ENCODE measurements around the gene MRC1. TPM values are rescaled to one million over a fixed set of nuclear protein-coding genes. Genes with fewer than 3 reads are reported as not detected.
"Not testable (repeated sequence)": the region's sequence is repeated elsewhere in the genome, so short reads cannot be mapped to it uniquely, and the experiment has no call there.

Gene MRC1
- total and polyA plus RNA-seq, 2 donors from 2014 or later, result 3.4 to 67.8 TPM

GRCh38 chr10:17921378-17921777, 112.2 kb downstream of the MRC1 start:
- no peak for FAIRE-seq

GRCh38 chr10:17923728-17924127, 114.6 kb downstream of the MRC1 start:
- FAIRE-seq (no peak), DNase-seq (peak in 1 of 5 donors; percentile 6)
- Histone ChIP-seq H3K27me3 (ENCODE audit: control insufficient read depth, insufficient read depth, low read length) (no peaks in the 10 kb centered on the region), H3K36me3 (ENCODE audit: control insufficient read depth in 2 of 3, insufficient read depth in 3 of 3, low read length in 3 of 3) (no peaks in the 10 kb centered on the region), H3K4me3 (ENCODE audit: low read length in 3 of 3) (no peak overlapping the region), H3K9ac (ENCODE audit: low read length in 3 of 3) (no peak overlapping the region), H3K27ac (ENCODE audit: low read depth in 2 of 2, low read length in 2 of 2) (no peak overlapping the region), H3K9me3 (ENCODE audit: control insufficient read depth in 2 of 3, insufficient read depth in 1 of 3, low read length in 3 of 3) (peaks cover 0 to 5% (median 0%) of the 10 kb centered on the region in 3 donors), H3K4me1 (ENCODE audit: control insufficient read depth in 2 of 3, insufficient read depth in 2 of 3, low read depth in 1 of 3, low read length in 3 of 3) (no peaks in the 10 kb centered on the region)
- intact Hi-C loops (cut with DNase I), result no loop called here
- no peak for TF ChIP-seq CTCF (IDR thresholded peaks at IDR 0.05; ENCODE audit: borderline replicate concordance, extremely low read depth, insufficient read depth)

More at GRCh38 chr10:17921378-17921777, 112.2 kb downstream of the MRC1 start:
- DNase-seq, result no peak
- H3K27ac ChIP-seq (ENCODE audit: low read depth in 2 of 2, low read length in 2 of 2), result no peak overlapping the region
- no peak overlapping the region for H3K4me3 ChIP-seq (ENCODE audit: low read length in 3 of 3)
- peaks cover 0 to 5% (median 0%) of the 10 kb centered on the region in 3 donors for H3K9me3 ChIP-seq (ENCODE audit: control insufficient read depth in 2 of 3, insufficient read depth in 1 of 3, low read length in 3 of 3)
- H3K36me3 ChIP-seq (ENCODE audit: control insufficient read depth in 2 of 3, insufficient read depth in 3 of 3, low read length in 3 of 3), result no peaks in the 10 kb centered on the region
- no peak for TF ChIP-seq CTCF (IDR thresholded peaks at IDR 0.05; ENCODE audit: borderline replicate concordance, extremely low read depth, insufficient read depth)
- H3K9ac ChIP-seq (ENCODE audit: low read length in 3 of 3), result no peak overlapping the region
- intact Hi-C loops (cut with DNase I), result no loop called here
- H3K27me3 ChIP-seq (ENCODE audit: control insufficient read depth, insufficient read depth, low read length), result no peaks in the 10 kb centered on the region
- H3K4me1 ChIP-seq (ENCODE audit: control insufficient read depth in 2 of 3, insufficient read depth in 2 of 3, low read depth in 1 of 3, low read length in 3 of 3), result no peaks in the 10 kb centered on the region

- FAIRE-seq (no peak), DNase-seq (no peak)
- Histone ChIP-seq H3K4me3 (ENCODE audit: low read length in 3 of 3) (no peak overlapping the region), H3K27ac (ENCODE audit: low read depth in 2 of 2, low read length in 2 of 2) (no peak overlapping the region), H3K36me3 (ENCODE audit: control insufficient read depth in 2 of 3, insufficient read depth in 3 of 3, low read length in 3 of 3) (no peaks in the 10 kb centered on the region), H3K9ac (ENCODE audit: low read length in 3 of 3) (no peak overlapping the region), H3K4me1 (ENCODE audit: control insufficient read depth in 2 of 3, insufficient read depth in 2 of 3, low read depth in 1 of 3, low read length in 3 of 3) (no peaks in the 10 kb centered on the region), H3K27me3 (ENCODE audit: control insufficient read depth, insufficient read depth, low read length) (no peaks in the 10 kb centered on the region), H3K9me3 (ENCODE audit: control insufficient read depth in 2 of 3, insufficient read depth in 1 of 3, low read length in 3 of 3) (peaks cover 0 to 4% (median 0%) of the 10 kb centered on the region in 3 donors)
- TF ChIP-seq CTCF (IDR thresholded peaks at IDR 0.05; ENCODE audit: borderline replicate concordance, extremely low read depth, insufficient read depth), result no peak
- intact Hi-C loops (cut with DNase I), result no loop called here
Measured at GRCh38 chr10:17943033-17943745, 134.0 kb downstream of the MRC1 start.

GRCh38 chr10:17950269-17950668, 141.1 kb downstream of the MRC1 start:
- H3K9ac ChIP-seq (ENCODE audit: low read length in 3 of 3); H3K27me3 ChIP-seq (ENCODE audit: control insufficient read depth, insufficient read depth, low read length); FAIRE-seq; H3K27ac ChIP-seq (ENCODE audit: low read depth in 2 of 2, low read length in 2 of 2); DNase-seq; H3K36me3 ChIP-seq (ENCODE audit: control insufficient read depth in 2 of 3, insufficient read depth in 3 of 3, low read length in 3 of 3); H3K4me3 ChIP-seq (ENCODE audit: low read length in 3 of 3); H3K9me3 ChIP-seq (ENCODE audit: control insufficient read depth in 2 of 3, insufficient read depth in 1 of 3, low read length in 3 of 3); H3K4me1 ChIP-seq (ENCODE audit: control insufficient read depth in 2 of 3, insufficient read depth in 2 of 3, low read depth in 1 of 3, low read length in 3 of 3); intact Hi-C loops (cut with DNase I): not testable (repeated sequence)
